ENCODE results near the gene NDUFS8.

The NDUFS8 gene

DNA sequence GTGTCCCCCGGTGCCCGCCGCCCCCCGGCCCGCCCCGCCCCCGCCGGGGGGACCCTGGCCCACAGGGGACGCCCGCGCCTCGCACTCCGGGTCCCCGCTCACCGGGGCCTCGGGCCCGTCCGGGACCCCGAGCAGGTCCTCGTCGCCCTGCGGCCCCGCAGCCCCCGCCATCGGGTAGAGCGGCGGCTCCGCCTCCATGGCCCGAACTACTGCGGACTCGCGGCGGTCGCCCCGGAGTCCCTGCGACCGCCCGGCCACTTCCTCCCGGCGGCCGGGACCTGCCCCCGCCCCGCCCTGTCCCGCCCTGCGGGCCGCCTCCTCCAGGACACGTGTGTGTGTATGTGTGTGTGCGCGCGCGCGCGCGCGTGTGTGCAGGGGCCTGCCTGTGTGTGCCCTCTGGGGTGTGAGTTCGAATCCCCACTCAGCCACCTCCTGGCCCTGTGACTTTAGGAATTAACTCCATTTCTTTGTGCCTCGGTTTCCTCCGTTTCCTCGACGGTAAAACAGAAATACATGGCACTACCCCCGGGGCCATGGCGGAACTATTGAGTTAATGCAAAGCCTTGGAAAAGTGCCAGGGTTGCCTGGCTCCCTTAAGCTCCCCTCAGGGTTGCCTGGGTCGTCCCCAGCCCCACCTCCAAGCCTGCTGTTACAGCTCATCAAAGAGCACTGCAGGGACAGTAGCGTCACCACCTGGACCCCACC lies 26.5 kb upstream of the NDUFS8 start, which contains the start of gene UNC93B1:
Gene UNC93B1 (minus strand): TSS at position 252 of the 705 bp plus-strand sequence. CDS start 54 bp downstream, at position 198.
- peak; percentile 19 to 60 for DNase-seq

DNA sequence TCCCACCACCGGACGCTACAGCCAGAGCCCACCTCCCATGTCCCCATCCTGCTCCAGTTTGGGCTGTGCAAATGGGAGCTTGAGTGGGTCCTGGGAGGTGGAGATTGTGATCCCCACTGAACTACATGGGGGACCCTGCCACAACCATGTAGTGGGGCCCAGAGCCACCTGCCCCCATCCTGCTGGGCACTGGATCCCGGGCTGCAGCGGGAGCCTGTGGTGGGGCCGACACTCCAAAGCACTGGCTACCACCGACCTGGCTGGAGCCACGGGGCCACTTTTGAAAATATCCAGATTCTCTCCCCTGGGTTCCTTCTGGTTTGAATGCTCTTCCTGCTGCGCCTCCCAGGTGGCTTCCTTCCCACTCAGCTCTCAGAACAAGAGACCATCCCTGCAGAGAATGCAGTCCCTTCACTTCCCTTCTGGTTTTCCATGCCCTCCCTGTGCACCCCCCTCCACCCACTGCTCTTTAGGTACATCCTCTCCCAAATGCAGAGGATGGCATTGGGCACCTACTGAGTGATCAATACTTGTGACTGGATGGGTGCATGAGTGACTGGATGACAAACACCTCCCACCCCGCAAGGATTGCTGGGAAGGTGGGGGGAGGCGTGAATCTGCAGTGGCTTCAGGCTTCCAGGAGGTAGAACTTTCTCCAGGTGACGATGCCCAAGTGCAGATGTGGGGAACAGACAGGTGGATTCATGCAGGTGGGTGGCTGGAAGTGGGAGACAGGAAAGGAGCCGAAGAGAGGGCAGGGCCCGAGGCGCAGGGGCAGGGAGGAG lies 25.7 kb upstream of the NDUFS8 start:
- DNase-seq, result no peak

- no peak for DNase-seq
These were observed 23.8 kb upstream of the NDUFS8 start for GRCh38 chr11:68006606-68007166.

DNA sequence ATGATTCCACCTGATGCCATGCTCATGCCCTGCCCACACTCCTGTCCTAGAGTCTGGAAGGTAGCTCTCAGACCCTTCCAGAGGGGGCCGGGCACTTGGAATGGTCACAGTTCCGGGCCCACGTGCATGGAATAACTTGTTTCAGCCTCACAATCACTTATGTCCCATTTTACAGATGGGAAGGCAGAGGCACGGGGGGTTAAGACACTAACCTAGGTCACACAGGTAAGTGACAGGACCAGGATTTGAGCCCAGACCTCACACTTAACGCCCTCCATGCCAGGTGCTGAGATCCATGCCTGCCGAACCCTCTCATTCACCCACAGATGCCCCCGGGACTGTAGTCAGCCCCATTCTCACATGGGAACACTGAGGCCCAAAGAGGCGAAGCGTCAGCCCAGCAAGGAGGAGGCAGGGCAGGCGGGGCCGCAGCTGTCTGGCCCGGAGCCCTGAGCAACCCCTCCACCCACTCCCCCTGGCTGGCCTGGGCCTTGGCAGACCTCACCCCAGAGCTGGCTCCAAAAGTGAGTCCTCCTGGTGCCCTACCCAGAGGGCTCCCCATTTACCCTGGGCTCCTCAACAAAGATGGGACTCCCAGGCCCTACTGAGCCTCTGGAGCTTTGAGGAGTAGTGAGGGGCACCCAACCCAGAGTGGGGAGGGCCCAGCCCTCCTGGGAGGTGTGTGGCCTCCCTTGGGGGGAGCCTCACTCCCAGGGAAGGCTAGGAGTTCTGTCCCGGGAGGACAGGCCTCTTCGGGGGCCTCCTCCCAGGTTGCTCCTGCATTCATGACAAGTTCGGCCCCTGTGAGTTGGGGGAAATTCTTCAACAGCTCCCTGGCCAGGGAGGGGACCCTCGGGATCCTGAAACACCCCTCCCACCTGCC lies 22.7 kb upstream of the NDUFS8 start:
- DNase-seq, result no peak

- peak in 1 of 2 donors; percentile 52 for DNase-seq
These were observed 21.8 kb upstream of the NDUFS8 start for GRCh38 chr11:68008381-68009337.

GRCh38 chr11:68009391-68010089 lies 20.9 kb upstream of the NDUFS8 start:
- DNase-seq, result peak in 1 of 2 donors; percentile 37

DNA sequence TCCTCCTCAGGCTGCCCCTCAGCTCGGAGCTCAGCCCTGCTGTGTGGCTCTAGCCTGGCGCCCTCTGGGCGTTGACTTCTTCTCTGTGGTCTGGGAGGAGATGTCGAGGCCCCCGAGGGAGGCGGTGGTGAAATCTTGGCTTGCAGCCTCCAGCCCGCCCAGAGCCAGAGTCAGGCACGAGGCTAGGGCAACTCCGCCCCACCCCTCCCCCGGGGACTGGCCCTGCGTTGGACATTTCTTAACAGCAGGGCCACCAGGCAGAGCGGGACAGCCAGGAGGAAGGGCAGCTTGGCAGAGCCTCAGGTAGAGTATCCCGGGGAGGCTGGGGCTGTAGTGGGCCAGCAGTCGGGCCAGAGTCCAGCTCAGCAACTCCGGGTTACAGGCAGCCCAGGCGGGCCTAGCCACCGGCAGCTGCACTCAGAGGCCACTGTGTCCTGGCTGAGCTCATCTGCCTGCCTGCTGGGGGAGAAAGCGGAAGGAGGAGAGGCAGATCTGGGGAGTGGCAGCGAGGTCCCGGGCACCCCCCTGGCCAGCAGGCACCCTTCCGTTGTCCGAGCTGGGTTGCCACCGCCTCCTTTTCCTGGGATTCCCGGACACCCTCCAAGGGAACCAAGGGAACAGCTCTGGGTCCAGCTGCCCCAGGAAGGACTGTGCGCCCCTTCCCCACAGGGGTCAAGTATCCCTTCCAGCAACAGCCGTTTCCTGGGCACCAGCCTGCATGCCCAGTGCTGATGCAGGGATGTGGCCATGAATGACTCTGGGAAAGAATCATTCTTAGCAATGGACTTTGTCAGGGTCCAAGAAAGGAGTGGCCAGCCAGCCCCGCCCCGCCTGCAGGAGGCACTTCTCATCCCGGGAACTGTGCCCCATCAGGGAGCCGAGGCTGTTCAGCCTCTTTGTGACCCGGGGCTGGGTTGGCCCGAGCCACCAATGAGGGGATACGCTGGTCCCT lies 20.1 kb upstream of the NDUFS8 start, which contains the start of gene ALDH3B1:
Gene ALDH3B1 (plus strand): TSS at position 238 of the 952 bp plus-strand sequence. CDS start 4,971 bp downstream, outside the sequence.
- DNase-seq, result peak; percentile 43 to 76

GRCh38 chr11:68011051-68011943 lies 19.2 kb upstream of the NDUFS8 start:
- peak in 1 of 2 donors; percentile 64 for DNase-seq

DNA sequence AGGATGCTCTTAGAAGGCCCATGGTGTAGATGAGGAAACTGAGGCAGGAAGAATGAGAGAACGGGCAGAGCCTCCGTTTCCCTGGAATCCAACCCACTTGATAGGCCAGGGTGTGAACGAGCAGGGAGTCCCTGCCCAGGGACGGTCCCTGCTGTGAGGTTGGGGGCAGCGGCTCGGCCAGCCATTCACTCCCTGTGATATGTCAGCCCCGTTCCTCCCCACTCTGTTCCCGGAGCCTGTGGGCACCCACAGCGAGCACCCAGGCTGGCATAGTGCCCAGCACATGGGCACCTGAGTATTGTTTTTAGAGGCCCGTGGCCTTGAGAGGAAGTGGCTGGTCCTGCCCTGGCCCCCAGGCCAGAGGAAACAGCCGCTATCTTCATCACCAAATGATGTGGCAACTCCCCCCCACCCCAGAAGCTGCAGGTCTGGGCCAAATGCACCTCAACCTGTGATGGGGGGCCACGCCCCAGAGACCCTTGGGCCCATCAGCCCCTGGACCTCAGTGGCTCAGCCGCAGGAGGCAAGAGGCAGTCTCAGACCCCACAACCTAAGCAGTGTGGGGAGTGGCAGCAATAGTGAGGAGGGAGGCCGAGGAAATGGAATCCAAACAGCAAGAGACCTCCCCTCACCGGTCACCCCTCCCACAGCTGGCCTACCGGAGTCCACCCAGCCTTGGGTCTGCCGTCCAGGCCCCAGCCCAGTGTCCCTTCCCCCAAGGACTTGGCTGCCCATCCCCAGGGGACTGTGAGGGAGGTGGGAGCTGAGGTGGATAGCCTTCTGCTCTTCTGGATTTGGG lies 18.2 kb upstream of the NDUFS8 start:
- DNase-seq, result no peak

- no peak for DNase-seq
These were observed 17.5 kb upstream of the NDUFS8 start for GRCh38 chr11:68012843-68013610.

DNA sequence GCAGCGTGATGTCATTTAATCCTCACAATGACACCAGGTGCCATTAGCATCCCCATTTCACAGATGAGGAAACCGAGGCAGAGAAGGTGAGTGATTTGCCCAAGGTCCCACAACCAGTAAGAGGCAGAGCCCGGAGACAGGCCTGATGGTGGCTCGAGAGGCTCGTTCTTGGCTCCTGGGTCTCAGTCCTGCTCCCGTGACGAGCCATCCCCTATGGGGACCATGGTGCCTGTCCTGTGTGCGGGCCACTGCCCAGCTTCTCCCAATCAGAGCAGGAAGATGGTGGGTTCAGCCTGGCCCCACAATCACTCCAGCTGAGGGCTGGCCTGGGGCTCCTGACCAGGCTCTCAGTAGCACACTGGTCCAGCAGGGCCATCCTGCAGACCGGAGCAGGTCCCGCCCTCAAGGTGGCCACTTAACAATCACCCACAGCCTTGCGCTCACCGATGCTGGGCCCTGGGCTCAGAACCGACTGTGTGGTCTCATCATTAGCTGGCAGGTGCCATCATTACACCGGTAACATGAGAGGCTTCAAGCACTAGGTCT lies 16.8 kb upstream of the NDUFS8 start:
- DNase-seq, result no peak

DNA sequence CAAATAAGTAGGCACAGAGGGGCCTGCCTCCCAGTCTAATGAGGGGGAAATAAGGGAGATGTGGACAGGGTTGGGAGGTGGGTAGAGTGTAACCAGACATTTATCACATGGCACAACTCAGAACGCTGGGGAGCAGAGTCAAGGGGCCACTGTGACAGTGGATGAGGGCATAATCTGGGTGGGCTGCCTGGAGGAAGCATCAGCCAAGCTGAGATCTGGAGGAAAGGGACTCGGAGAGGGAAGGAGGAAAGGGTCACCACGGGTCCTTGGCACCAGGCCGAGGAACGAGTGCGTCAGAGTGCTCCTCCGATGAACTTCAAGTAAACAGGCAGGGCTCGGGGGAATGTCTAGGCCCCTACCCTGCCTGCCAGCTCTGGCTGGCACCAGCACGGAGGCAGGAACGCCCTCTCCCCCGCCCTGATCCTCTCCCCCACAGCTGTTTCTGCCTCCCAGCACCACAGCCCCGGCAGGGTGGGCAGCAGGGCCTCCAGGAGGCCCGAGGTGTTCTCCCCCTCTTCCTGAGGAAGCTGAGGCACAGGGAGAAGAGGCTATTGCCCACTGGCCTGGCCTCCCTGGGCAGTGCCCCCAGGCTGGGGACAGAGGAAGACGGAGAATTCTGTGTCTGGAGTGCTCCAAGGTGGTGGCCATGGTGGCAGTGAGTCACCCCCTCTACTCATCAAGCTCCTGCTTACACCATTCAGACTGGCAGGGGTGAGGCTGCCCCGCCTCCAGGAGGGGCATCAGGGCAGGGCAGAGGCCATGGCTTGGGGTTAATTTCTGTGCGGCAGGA lies 16.1 kb upstream of the NDUFS8 start:
- peak; percentile 24 to 75 for DNase-seq

GRCh38 chr11:68014947-68015447 lies 15.5 kb upstream of the NDUFS8 start:
- DNase-seq, result no peak

GRCh38 chr11:68015467-68015866 lies 15.0 kb upstream of the NDUFS8 start:
- no peak for DNase-seq

- DNase-seq, result no peak
These were observed 14.1 kb upstream of the NDUFS8 start for GRCh38 chr11:68016161-68016903.

All from bone marrow (tissue), 2 donors.